HG03135 (cell line): ENCODE measurements around the gene OXTR.

Experiments
- ATAC-seq: cut with Tn5 transposase; IDR thresholded peaks from one replicate; pipeline ENCODE4 v1.9.1; 2021; ENCODE audit warnings: mild to moderate bottlenecking, moderate library complexity; ENCODE audit not compliant: unreplicated experiment

The OXTR gene

GRCh38 chr3:8769088-8769822 lies at the start of gene OXTR:
Gene OXTR, minus strand, starts transcription at chr3:8769613. Its CDS starts 1,426 bp downstream, at chr3:8768187.
- ATAC-seq = peak; percentile 69

- ATAC-seq = no peak
Measured at GRCh38 chr3:8817486-8817885, 48.1 kb upstream of the OXTR start.

GRCh38 chr3:8816106-8816505 lies 46.7 kb upstream of the OXTR start:
- ATAC-seq = no peak

GRCh38 chr3:8813411-8813810 lies 44.0 kb upstream of the OXTR start:
- ATAC-seq = no peak

- no peak for ATAC-seq
Measured at GRCh38 chr3:8810561-8810960, 41.1 kb upstream of the OXTR start.

- ATAC-seq = no peak
Measured at GRCh38 chr3:8805774-8806173, 36.4 kb upstream of the OXTR start.

- no peak for ATAC-seq
Measured at GRCh38 chr3:8802256-8802655, 32.8 kb upstream of the OXTR start.

- no peak for ATAC-seq
Measured at GRCh38 chr3:8800016-8800415, 30.6 kb upstream of the OXTR start.

GRCh38 chr3:8794247-8794646 lies 24.8 kb upstream of the OXTR start:
- no peak for ATAC-seq

GRCh38 chr3:8793242-8793641 lies 23.8 kb upstream of the OXTR start:
- ATAC-seq = no peak

GRCh38 chr3:8790529-8790928 lies 21.1 kb upstream of the OXTR start:
- ATAC-seq = no peak

- no peak for ATAC-seq
Measured at GRCh38 chr3:8784676-8785435, 15.4 kb upstream of the OXTR start.

GRCh38 chr3:8780279-8780678 lies 10.9 kb upstream of the OXTR start:
- no peak for ATAC-seq

GRCh38 chr3:8778475-8778874 lies 9.1 kb upstream of the OXTR start:
- ATAC-seq = no peak

GRCh38 chr3:8777978-8778267 lies 8.5 kb upstream of the OXTR start:
- no peak for ATAC-seq

GRCh38 chr3:8777201-8777977 lies 8.0 kb upstream of the OXTR start:
- ATAC-seq = no peak

GRCh38 chr3:8776406-8776805 lies 7.0 kb upstream of the OXTR start:
- ATAC-seq = no peak

GRCh38 chr3:8775602-8776001 lies 6.2 kb upstream of the OXTR start:
- no peak for ATAC-seq

- no peak for ATAC-seq
Measured at GRCh38 chr3:8775181-8775580, 5.8 kb upstream of the OXTR start.

- ATAC-seq = no peak
Measured at GRCh38 chr3:8773941-8774542, 4.6 kb upstream of the OXTR start.

GRCh38 chr3:8768364-8769087 lies 887 bp downstream of the OXTR start:
- peak; percentile 29 for ATAC-seq
